ENCODE measurements around the gene ACSF3.
"Not testable (repeated sequence)": the region's sequence is repeated elsewhere in the genome, so short reads cannot be mapped to it uniquely, and the experiment has no call there.

The ACSF3 gene

DNA sequence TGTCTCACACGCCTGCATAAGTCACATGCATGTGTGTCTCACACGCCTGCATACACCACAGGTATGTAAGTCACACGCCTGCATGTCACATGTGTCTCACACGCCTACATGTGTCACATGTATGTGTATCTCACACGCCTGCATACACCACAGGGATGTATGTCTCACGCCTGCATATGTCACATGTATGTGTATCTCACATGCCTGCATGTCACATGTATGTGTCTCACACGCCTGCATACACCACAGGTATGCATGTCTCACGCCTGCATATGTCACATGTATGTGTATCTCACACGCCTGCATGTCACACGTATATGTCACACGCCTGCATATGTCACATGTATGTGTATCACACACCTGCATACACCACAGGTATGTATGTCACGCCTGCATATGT lies 64.1 kb downstream of the ACSF3 start:
- no peaks in the 10 kb centered on the region for H3K9me3 ChIP-seq (ENCODE audit: control insufficient read depth in 1 of 2, low read length in 2 of 2)
- H3K27ac ChIP-seq (ENCODE audit: low read depth, low read length): no peak overlapping the region
- H3K36me3 ChIP-seq (ENCODE audit: control insufficient read depth in 1 of 2, insufficient read depth in 2 of 2, low read length in 2 of 2): peaks cover 0 to under 1% of the 10 kb centered on the region in 2 donors
- H3K27me3 ChIP-seq (ENCODE audit: control insufficient read depth in 1 of 2, insufficient read depth in 2 of 2, low read length in 2 of 2): peaks cover 18 to 30% of the 10 kb centered on the region in 2 donors
- peaks cover 5 to 8% of the 10 kb centered on the region in 2 donors for H3K4me1 ChIP-seq (ENCODE audit: control insufficient read depth in 1 of 2, insufficient read depth in 2 of 2, low read length in 2 of 2)
- H3K9ac ChIP-seq (ENCODE audit: low read depth in 1 of 2, low read length in 2 of 2): no peak overlapping the region
- H3K4me3 ChIP-seq (ENCODE audit: low read depth in 1 of 2, low read length in 2 of 2): no peak overlapping the region

GRCh38 chr16:89159066-89159849 lies 65.6 kb downstream of the ACSF3 start:
- H3K27me3 ChIP-seq (ENCODE audit: control insufficient read depth in 1 of 2, insufficient read depth in 2 of 2, low read length in 2 of 2): peaks cover 18 to 30% of the 10 kb centered on the region in 2 donors
- H3K4me1 ChIP-seq (ENCODE audit: control insufficient read depth in 1 of 2, insufficient read depth in 2 of 2, low read length in 2 of 2): peaks cover 5 to 8% of the 10 kb centered on the region in 2 donors
- H3K9ac ChIP-seq (ENCODE audit: low read depth in 1 of 2, low read length in 2 of 2): no peak overlapping the region
- H3K27ac ChIP-seq (ENCODE audit: low read depth, low read length): no peak overlapping the region
- no peaks in the 10 kb centered on the region for H3K36me3 ChIP-seq (ENCODE audit: control insufficient read depth in 1 of 2, insufficient read depth in 2 of 2, low read length in 2 of 2)
- H3K9me3 ChIP-seq (ENCODE audit: control insufficient read depth in 1 of 2, low read length in 2 of 2): no peaks in the 10 kb centered on the region
- H3K4me3 ChIP-seq (ENCODE audit: low read depth in 1 of 2, low read length in 2 of 2): no peak overlapping the region

- Histone ChIP-seq H3K36me3 (ENCODE audit: control insufficient read depth in 1 of 2, insufficient read depth in 2 of 2, low read length in 2 of 2) (no peaks in the 10 kb centered on the region), H3K27ac (ENCODE audit: low read depth, low read length) (no peak overlapping the region), H3K9ac (ENCODE audit: low read depth in 1 of 2, low read length in 2 of 2) (no peak overlapping the region), H3K27me3 (ENCODE audit: control insufficient read depth in 1 of 2, insufficient read depth in 2 of 2, low read length in 2 of 2) (peaks cover 16 to 29% of the 10 kb centered on the region in 2 donors), H3K4me3 (ENCODE audit: low read depth in 1 of 2, low read length in 2 of 2) (no peak overlapping the region), H3K9me3 (ENCODE audit: control insufficient read depth in 1 of 2, low read length in 2 of 2) (no peaks in the 10 kb centered on the region), H3K4me1 (ENCODE audit: control insufficient read depth in 1 of 2, insufficient read depth in 2 of 2, low read length in 2 of 2) (peaks cover 5 to 6% of the 10 kb centered on the region in 2 donors)
These were observed 66.2 kb downstream of the ACSF3 start for GRCh38 chr16:89159850-89160354.

- Histone ChIP-seq H3K4me1 (ENCODE audit: control insufficient read depth in 1 of 2, insufficient read depth in 2 of 2, low read length in 2 of 2) (no peaks in the 10 kb centered on the region), H3K9me3 (ENCODE audit: control insufficient read depth in 1 of 2, low read length in 2 of 2) (no peaks in the 10 kb centered on the region), H3K27ac (ENCODE audit: low read depth, low read length) (no peak overlapping the region), H3K36me3 (ENCODE audit: control insufficient read depth in 1 of 2, insufficient read depth in 2 of 2, low read length in 2 of 2) (no peaks in the 10 kb centered on the region), H3K27me3 (ENCODE audit: control insufficient read depth in 1 of 2, insufficient read depth in 2 of 2, low read length in 2 of 2) (peaks cover 6 to 17% of the 10 kb centered on the region in 2 donors), H3K4me3 (ENCODE audit: low read depth in 1 of 2, low read length in 2 of 2) (no peak overlapping the region), H3K9ac (ENCODE audit: low read depth in 1 of 2, low read length in 2 of 2) (no peak overlapping the region)
These were observed 67.5 kb downstream of the ACSF3 start for GRCh38 chr16:89160977-89161701.

- no peak overlapping the region for H3K4me3 ChIP-seq (ENCODE audit: low read depth in 1 of 2, low read length in 2 of 2)
These were observed 68.4 kb downstream of the ACSF3 start for GRCh38 chr16:89161763-89162713.

DNA sequence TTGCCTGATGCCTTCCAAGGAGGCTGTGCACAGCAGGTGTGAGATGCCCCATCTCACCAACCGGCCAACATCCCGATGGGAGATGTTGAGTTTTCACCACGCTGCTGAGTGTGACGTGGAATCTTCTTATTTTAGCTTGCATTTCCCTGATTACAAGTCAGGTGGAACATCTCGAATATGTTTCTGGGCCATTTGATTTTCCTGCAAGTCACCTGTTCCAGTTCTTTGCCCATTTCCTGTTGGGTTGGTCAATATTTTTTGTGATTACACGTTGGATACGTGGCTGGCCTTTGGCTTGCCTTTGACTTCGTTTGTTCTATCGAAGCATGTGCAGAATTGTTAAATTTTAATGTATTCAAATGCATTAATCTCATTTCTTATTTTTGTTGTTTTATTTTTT lies 69.6 kb downstream of the ACSF3 start:
- Histone ChIP-seq H3K36me3 (ENCODE audit: control insufficient read depth in 1 of 2, insufficient read depth in 2 of 2, low read length in 2 of 2) (no peaks in the 10 kb centered on the region), H3K27me3 (ENCODE audit: control insufficient read depth in 1 of 2, insufficient read depth in 2 of 2, low read length in 2 of 2) (peaks cover 6 to 10% of the 10 kb centered on the region in 2 donors), H3K9ac (ENCODE audit: low read depth in 1 of 2, low read length in 2 of 2) (no peak overlapping the region), H3K27ac (ENCODE audit: low read depth, low read length) (no peak overlapping the region), H3K9me3 (ENCODE audit: control insufficient read depth in 1 of 2, low read length in 2 of 2) (no peaks in the 10 kb centered on the region), H3K4me3 (ENCODE audit: low read depth in 1 of 2, low read length in 2 of 2) (no peak overlapping the region), H3K4me1 (ENCODE audit: control insufficient read depth in 1 of 2, insufficient read depth in 2 of 2, low read length in 2 of 2) (peaks cover 5 to 6% of the 10 kb centered on the region in 2 donors)

More at GRCh38 chr16:89161763-89162713, 68.4 kb downstream of the ACSF3 start:
- no peak overlapping the region for H3K9ac ChIP-seq (ENCODE audit: low read depth in 1 of 2, low read length in 2 of 2)
- H3K9me3 ChIP-seq (ENCODE audit: control insufficient read depth in 1 of 2, low read length in 2 of 2): no peaks in the 10 kb centered on the region
- peaks cover 4 to 9% of the 10 kb centered on the region in 2 donors for H3K27me3 ChIP-seq (ENCODE audit: control insufficient read depth in 1 of 2, insufficient read depth in 2 of 2, low read length in 2 of 2)
- H3K27ac ChIP-seq (ENCODE audit: low read depth, low read length): no peak overlapping the region
- H3K4me1 ChIP-seq (ENCODE audit: control insufficient read depth in 1 of 2, insufficient read depth in 2 of 2, low read length in 2 of 2): peaks cover under 1 to 2% of the 10 kb centered on the region in 2 donors
- no peaks in the 10 kb centered on the region for H3K36me3 ChIP-seq (ENCODE audit: control insufficient read depth in 1 of 2, insufficient read depth in 2 of 2, low read length in 2 of 2)

- H3K9me3 ChIP-seq (ENCODE audit: control insufficient read depth in 1 of 2, low read length in 2 of 2): no peaks in the 10 kb centered on the region
- no peak overlapping the region for H3K4me3 ChIP-seq (ENCODE audit: low read depth in 1 of 2, low read length in 2 of 2)
- no peak overlapping the region for H3K9ac ChIP-seq (ENCODE audit: low read depth in 1 of 2, low read length in 2 of 2)
- H3K27me3 ChIP-seq (ENCODE audit: control insufficient read depth in 1 of 2, insufficient read depth in 2 of 2, low read length in 2 of 2): peaks cover 11 to 20% of the 10 kb centered on the region in 2 donors
- peaks cover 5 to 6% of the 10 kb centered on the region in 2 donors for H3K4me1 ChIP-seq (ENCODE audit: control insufficient read depth in 1 of 2, insufficient read depth in 2 of 2, low read length in 2 of 2)
- H3K36me3 ChIP-seq (ENCODE audit: control insufficient read depth in 1 of 2, insufficient read depth in 2 of 2, low read length in 2 of 2): no peaks in the 10 kb centered on the region
- no peak overlapping the region for H3K27ac ChIP-seq (ENCODE audit: low read depth, low read length)
These were observed 70.8 kb downstream of the ACSF3 start for GRCh38 chr16:89164436-89164835.

GRCh38 chr16:89164847-89165680 lies 71.4 kb downstream of the ACSF3 start:
- Histone ChIP-seq H3K4me3 (ENCODE audit: low read depth in 1 of 2, low read length in 2 of 2) (no peak overlapping the region), H3K4me1 (ENCODE audit: control insufficient read depth in 1 of 2, insufficient read depth in 2 of 2, low read length in 2 of 2) (peaks cover 5 to 6% of the 10 kb centered on the region in 2 donors), H3K36me3 (ENCODE audit: control insufficient read depth in 1 of 2, insufficient read depth in 2 of 2, low read length in 2 of 2) (no peaks in the 10 kb centered on the region), H3K9ac (ENCODE audit: low read depth in 1 of 2, low read length in 2 of 2) (no peak overlapping the region), H3K27me3 (ENCODE audit: control insufficient read depth in 1 of 2, insufficient read depth in 2 of 2, low read length in 2 of 2) (peaks cover 11 to 25% of the 10 kb centered on the region in 2 donors), H3K9me3 (ENCODE audit: control insufficient read depth in 1 of 2, low read length in 2 of 2) (no peaks in the 10 kb centered on the region), H3K27ac (ENCODE audit: low read depth, low read length) (no peak overlapping the region)

GRCh38 chr16:89165681-89165979 lies 72.0 kb downstream of the ACSF3 start:
- H3K27ac ChIP-seq (ENCODE audit: low read depth, low read length); H3K4me3 ChIP-seq (ENCODE audit: low read depth in 1 of 2, low read length in 2 of 2); H3K9ac ChIP-seq (ENCODE audit: low read depth in 1 of 2, low read length in 2 of 2); H3K9me3 ChIP-seq (ENCODE audit: control insufficient read depth in 1 of 2, low read length in 2 of 2); H3K4me1 ChIP-seq (ENCODE audit: control insufficient read depth in 1 of 2, insufficient read depth in 2 of 2, low read length in 2 of 2); H3K36me3 ChIP-seq (ENCODE audit: control insufficient read depth in 1 of 2, insufficient read depth in 2 of 2, low read length in 2 of 2): not testable (repeated sequence)
- H3K27me3 ChIP-seq (ENCODE audit: control insufficient read depth in 1 of 2, insufficient read depth in 2 of 2, low read length in 2 of 2): peaks cover 11 to 25% of the 10 kb centered on the region in 2 donors

Data from duodenal mucosa (tissue), 2 donors.